ENCODE measurements around the gene RHBDD1.

DNA sequence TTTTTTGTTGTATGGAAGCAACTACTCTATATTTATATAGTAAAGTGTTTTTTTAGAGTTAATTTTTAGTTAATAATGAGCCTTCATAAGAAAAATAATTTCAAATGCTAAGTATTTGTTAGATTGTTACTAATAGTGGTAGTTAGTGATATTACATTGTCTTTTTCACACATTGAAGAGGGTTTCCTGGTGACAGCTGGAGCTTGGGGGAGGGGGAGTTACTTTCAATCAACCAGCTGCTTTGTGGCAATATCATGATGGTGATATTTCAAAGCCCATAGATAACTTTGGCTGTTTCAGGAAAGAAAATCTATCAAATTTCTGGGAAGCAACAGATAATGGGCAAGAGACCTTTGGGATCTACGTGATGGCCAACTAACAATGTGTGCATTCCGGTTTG is 4.1 kb downstream of the RHBDD1 start:
- TF ChIP-seq, protein P1, sequence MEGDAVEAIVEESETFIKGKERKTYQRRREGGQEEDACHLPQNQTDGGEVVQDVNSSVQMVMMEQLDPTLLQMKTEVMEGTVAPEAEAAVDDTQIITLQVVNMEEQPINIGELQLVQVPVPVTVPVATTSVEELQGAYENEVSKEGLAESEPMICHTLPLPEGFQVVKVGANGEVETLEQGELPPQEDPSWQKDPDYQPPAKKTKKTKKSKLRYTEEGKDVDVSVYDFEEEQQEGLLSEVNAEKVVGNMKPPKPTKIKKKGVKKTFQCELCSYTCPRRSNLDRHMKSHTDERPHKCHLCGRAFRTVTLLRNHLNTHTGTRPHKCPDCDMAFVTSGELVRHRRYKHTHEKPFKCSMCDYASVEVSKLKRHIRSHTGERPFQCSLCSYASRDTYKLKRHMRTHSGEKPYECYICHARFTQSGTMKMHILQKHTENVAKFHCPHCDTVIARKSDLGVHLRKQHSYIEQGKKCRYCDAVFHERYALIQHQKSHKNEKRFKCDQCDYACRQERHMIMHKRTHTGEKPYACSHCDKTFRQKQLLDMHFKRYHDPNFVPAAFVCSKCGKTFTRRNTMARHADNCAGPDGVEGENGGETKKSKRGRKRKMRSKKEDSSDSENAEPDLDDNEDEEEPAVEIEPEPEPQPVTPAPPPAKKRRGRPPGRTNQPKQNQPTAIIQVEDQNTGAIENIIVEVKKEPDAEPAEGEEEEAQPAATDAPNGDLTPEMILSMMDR (IDR thresholded peaks at IDR 0.05; ENCODE audit: low read depth, low read length, poor library complexity, severe bottlenecking): no peak
- TF ChIP-seq EZH2phosphoT487 (IDR thresholded peaks at IDR 0.05; ENCODE audit: borderline replicate concordance, low read length): no peak
